Measurements from ENCODE around the gene SLX4IP.

Gene SLX4IP

GRCh38 chr20:10635476-10636208 lies 200.5 kb downstream of the SLX4IP start:
- H3K4me3 ChIP-seq (ENCODE audit: low read length) = no peak overlapping the region
- TF ChIP-seq EZH2phosphoT487 (IDR thresholded peaks at IDR 0.05; ENCODE audit: low read depth) (no peak), CTCF (IDR thresholded peaks at IDR 0.05; ENCODE audit: low read depth, low read length) (no peak)
- H3K27ac ChIP-seq (ENCODE audit: low read length) = no peak overlapping the region
- no peaks in the 10 kb centered on the region for H3K27me3 ChIP-seq (ENCODE audit: low read depth, low read length)
- H2AFZ ChIP-seq (ENCODE audit: low read depth, low read length) = no peak overlapping the region
- no peaks in the 10 kb centered on the region for H3K4me1 ChIP-seq (ENCODE audit: low read length)
- no peaks in the 10 kb centered on the region for H3K79me2 ChIP-seq (ENCODE audit: low read length)
- no peaks in the 10 kb centered on the region for H4K20me1 ChIP-seq (ENCODE audit: insufficient read depth, low read length)
- H3K9me3 ChIP-seq (ENCODE audit: insufficient read depth, low read length) = no peaks in the 10 kb centered on the region
- H3K36me3 ChIP-seq (replicated peaks; ENCODE audit: low read depth, low read length) = no peaks in the 10 kb centered on the region
- H3K4me2 ChIP-seq (ENCODE audit: low read length) = no peak overlapping the region
- no peak overlapping the region for H3K9ac ChIP-seq (ENCODE audit: low read length)

GRCh38 chr20:10636326-10636818 lies 201.3 kb downstream of the SLX4IP start:
- no peaks in the 10 kb centered on the region for H3K79me2 ChIP-seq (ENCODE audit: low read length)
- H3K9me3 ChIP-seq (ENCODE audit: insufficient read depth, low read length) = no peaks in the 10 kb centered on the region
- H3K4me1 ChIP-seq (ENCODE audit: low read length) = no peaks in the 10 kb centered on the region
- no peak overlapping the region for H3K9ac ChIP-seq (ENCODE audit: low read length)
- H3K4me3 ChIP-seq (ENCODE audit: low read length) = no peak overlapping the region
- H3K36me3 ChIP-seq (replicated peaks; ENCODE audit: low read depth, low read length) = no peaks in the 10 kb centered on the region
- no peak overlapping the region for H3K4me2 ChIP-seq (ENCODE audit: low read length)
- no peak for TF ChIP-seq EZH2phosphoT487 (IDR thresholded peaks at IDR 0.05; ENCODE audit: low read depth)
- no peak for TF ChIP-seq CTCF (IDR thresholded peaks at IDR 0.05; ENCODE audit: low read depth, low read length)
- no peak overlapping the region for H3K27ac ChIP-seq (ENCODE audit: low read length)
- no peak overlapping the region for H2AFZ ChIP-seq (ENCODE audit: low read depth, low read length)
- H4K20me1 ChIP-seq (ENCODE audit: insufficient read depth, low read length) = no peaks in the 10 kb centered on the region
- no peaks in the 10 kb centered on the region for H3K27me3 ChIP-seq (ENCODE audit: low read depth, low read length)

GRCh38 chr20:10637031-10637559 lies 202.0 kb downstream of the SLX4IP start:
- Histone ChIP-seq H3K9me3 (ENCODE audit: insufficient read depth, low read length) (no peaks in the 10 kb centered on the region), H3K36me3 (replicated peaks; ENCODE audit: low read depth, low read length) (no peaks in the 10 kb centered on the region), H3K4me2 (ENCODE audit: low read length) (no peak overlapping the region), H3K27me3 (ENCODE audit: low read depth, low read length) (no peaks in the 10 kb centered on the region), H3K27ac (ENCODE audit: low read length) (no peak overlapping the region), H3K9ac (ENCODE audit: low read length) (no peak overlapping the region), H3K4me1 (ENCODE audit: low read length) (no peaks in the 10 kb centered on the region), H3K4me3 (ENCODE audit: low read length) (no peak overlapping the region), H3K79me2 (ENCODE audit: low read length) (no peaks in the 10 kb centered on the region), H4K20me1 (ENCODE audit: insufficient read depth, low read length) (no peaks in the 10 kb centered on the region), H2AFZ (ENCODE audit: low read depth, low read length) (no peak overlapping the region)
- no peak for TF ChIP-seq CTCF (IDR thresholded peaks at IDR 0.05; ENCODE audit: low read depth, low read length)

- H3K27ac ChIP-seq (ENCODE audit: low read length) = no peak overlapping the region
- no peak overlapping the region for H3K4me3 ChIP-seq (ENCODE audit: low read length)
- H3K9me3 ChIP-seq (ENCODE audit: insufficient read depth, low read length) = no peaks in the 10 kb centered on the region
- H2AFZ ChIP-seq (ENCODE audit: low read depth, low read length) = no peak overlapping the region
- H3K27me3 ChIP-seq (ENCODE audit: low read depth, low read length) = no peaks in the 10 kb centered on the region
- no peaks in the 10 kb centered on the region for H3K36me3 ChIP-seq (replicated peaks; ENCODE audit: low read depth, low read length)
- no peak for TF ChIP-seq CTCF (IDR thresholded peaks at IDR 0.05; ENCODE audit: low read depth, low read length)
- no peak for TF ChIP-seq EZH2phosphoT487 (IDR thresholded peaks at IDR 0.05; ENCODE audit: low read depth)
- H3K79me2 ChIP-seq (ENCODE audit: low read length) = no peaks in the 10 kb centered on the region
- H3K4me1 ChIP-seq (ENCODE audit: low read length) = no peaks in the 10 kb centered on the region
- no peak overlapping the region for H3K4me2 ChIP-seq (ENCODE audit: low read length)
- H3K9ac ChIP-seq (ENCODE audit: low read length) = no peak overlapping the region
- no peaks in the 10 kb centered on the region for H4K20me1 ChIP-seq (ENCODE audit: insufficient read depth, low read length)
Measured at GRCh38 chr20:10637563-10637962, 202.5 kb downstream of the SLX4IP start.
